ENCODE measurements around the gene MT1H. TPM values are rescaled to one million over a fixed set of nuclear protein-coding genes. Genes with fewer than 3 reads are reported as not detected.

MT1H gene
- total RNA-seq, 1 experiment from 2014 or later: not detected

DNA sequence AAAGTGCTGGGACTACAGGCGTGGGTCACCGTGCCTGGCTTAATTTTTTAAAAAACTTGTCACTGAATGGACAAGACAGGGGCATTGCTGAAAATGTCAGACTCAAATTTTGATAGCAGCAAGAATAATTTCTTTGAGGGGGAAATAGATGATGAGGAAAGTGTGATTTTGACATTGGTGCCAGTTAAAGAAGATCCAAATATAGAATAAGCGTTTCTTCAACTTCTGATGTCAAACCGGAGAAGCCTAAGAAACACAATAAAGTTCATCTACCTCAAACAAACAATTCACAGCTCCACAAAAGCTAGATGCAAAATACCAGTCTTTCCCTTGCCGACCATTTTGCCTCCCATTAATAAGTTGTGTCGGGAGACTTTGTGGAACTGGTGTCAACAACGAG, 17.1 kb downstream of the MT1H start:
- BruUV-seq (replicated peaks): no TSS peak
- TF ChIP-seq SP1 (IDR thresholded peaks at IDR 0.05; ENCODE audit: low read depth) (no peak), CBX3 (IDR thresholded peaks at IDR 0.05; ENCODE audit: low read depth) (no peak)
- Histone ChIP-seq H3K9me2 (ENCODE audit: insufficient read depth) (no peaks in the 10 kb centered on the region), H2AFZ (ENCODE audit: low read depth, low read length, poor library complexity, severe bottlenecking) (no peak overlapping the region), H3K27me3 (ENCODE audit: insufficient read depth, low read length) (no peaks in the 10 kb centered on the region), H4K20me1 (ENCODE audit: insufficient read depth) (no peaks in the 10 kb centered on the region), H3K4me2 (ENCODE audit: low read length) (no peak overlapping the region), H3K79me2 (ENCODE audit: insufficient read depth, low read length) (no peaks in the 10 kb centered on the region), H3K4me1 (ENCODE audit: control insufficient read depth in 1 of 2, insufficient read depth in 2 of 2, low read length in 2 of 2) (peaks cover 18 to 37% of the 10 kb centered on the region in 2 experiments), H3K9ac (ENCODE audit: low read length) (no peak overlapping the region), H3K27ac (ENCODE audit: low read depth, low read length) (no peak overlapping the region), H3K36me3 (ENCODE audit: control insufficient read depth in 1 of 2, insufficient read depth in 2 of 2, low read length in 2 of 2) (no peaks in the 10 kb centered on the region), H3K9me3 (ENCODE audit: control insufficient read depth in 1 of 2, insufficient read depth in 1 of 2, low read depth in 1 of 2, low read length in 2 of 2) (no peaks in the 10 kb centered on the region), H3K4me3 (replicated peaks in 1 of 2; ENCODE audit: low read depth in 1 of 2, low read length in 2 of 2) (no peak overlapping the region)
- ChIA-PET POLR2A (no interaction called here), RAD21 (ENCODE audit: low non-redundant PET in 1 of 2, low total read pairs in 2 of 2, uncharacterized antibody in 2 of 2, unreplicated experiment in 2 of 2) (no interaction called here), CTCF (no interaction called here)
- no peak for ATAC-seq
- intact Hi-C loops (cut with micrococcal nuclease): no loop called here
- DNase-seq (ENCODE audit: low read depth, low spot score): no peak

GRCh38 chr16:56688762-56689161, 19.1 kb downstream of the MT1H start:
- H3K9ac ChIP-seq (ENCODE audit: low read length): no peak overlapping the region
- no peak overlapping the region for H3K27ac ChIP-seq (ENCODE audit: low read depth, low read length)
- H3K79me2 ChIP-seq (ENCODE audit: insufficient read depth, low read length): no peaks in the 10 kb centered on the region
- H3K4me3 ChIP-seq (replicated peaks in 1 of 2; ENCODE audit: low read depth in 1 of 2, low read length in 2 of 2): no peak overlapping the region
- no peaks in the 10 kb centered on the region for H3K9me2 ChIP-seq (ENCODE audit: insufficient read depth)
- TF ChIP-seq POLR2A (IDR thresholded peaks at IDR 0.05; ENCODE audit: borderline replicate concordance, extremely low read depth, insufficient read depth, insufficient read length): no peak
- TF ChIP-seq, protein P1, sequence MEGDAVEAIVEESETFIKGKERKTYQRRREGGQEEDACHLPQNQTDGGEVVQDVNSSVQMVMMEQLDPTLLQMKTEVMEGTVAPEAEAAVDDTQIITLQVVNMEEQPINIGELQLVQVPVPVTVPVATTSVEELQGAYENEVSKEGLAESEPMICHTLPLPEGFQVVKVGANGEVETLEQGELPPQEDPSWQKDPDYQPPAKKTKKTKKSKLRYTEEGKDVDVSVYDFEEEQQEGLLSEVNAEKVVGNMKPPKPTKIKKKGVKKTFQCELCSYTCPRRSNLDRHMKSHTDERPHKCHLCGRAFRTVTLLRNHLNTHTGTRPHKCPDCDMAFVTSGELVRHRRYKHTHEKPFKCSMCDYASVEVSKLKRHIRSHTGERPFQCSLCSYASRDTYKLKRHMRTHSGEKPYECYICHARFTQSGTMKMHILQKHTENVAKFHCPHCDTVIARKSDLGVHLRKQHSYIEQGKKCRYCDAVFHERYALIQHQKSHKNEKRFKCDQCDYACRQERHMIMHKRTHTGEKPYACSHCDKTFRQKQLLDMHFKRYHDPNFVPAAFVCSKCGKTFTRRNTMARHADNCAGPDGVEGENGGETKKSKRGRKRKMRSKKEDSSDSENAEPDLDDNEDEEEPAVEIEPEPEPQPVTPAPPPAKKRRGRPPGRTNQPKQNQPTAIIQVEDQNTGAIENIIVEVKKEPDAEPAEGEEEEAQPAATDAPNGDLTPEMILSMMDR (IDR thresholded peaks at IDR 0.05 in 2 of 3, conservative IDR thresholded peaks at IDR 0.05 in 1 of 3; ENCODE audit: borderline replicate concordance in 1 of 3, insufficient read depth in 1 of 3, low read depth in 2 of 3, low read length in 2 of 3): peak in 2 of 3 experiments; percentile 2 to 16; a peak in 1 of 6 replicates
- no peak for TF ChIP-seq ATF3 (IDR thresholded peaks at IDR 0.05)
- DNase-seq (ENCODE audit: low read depth, low spot score): no peak
- peak overlapping the region; percentile 30 for H3K4me2 ChIP-seq (ENCODE audit: low read length)
- H2AFZ ChIP-seq (ENCODE audit: low read depth, low read length, poor library complexity, severe bottlenecking): no peak overlapping the region
- intact Hi-C loops (cut with micrococcal nuclease): no loop called here
- POLR2A ChIA-PET: no interaction called here
- RAD21 ChIA-PET (ENCODE audit: low non-redundant PET in 1 of 2, low total read pairs in 2 of 2, uncharacterized antibody in 2 of 2, unreplicated experiment in 2 of 2): no interaction called here
- CTCF ChIA-PET: no interaction called here
- no peaks in the 10 kb centered on the region for H3K36me3 ChIP-seq (ENCODE audit: control insufficient read depth in 1 of 2, insufficient read depth in 2 of 2, low read length in 2 of 2)
- H4K20me1 ChIP-seq (ENCODE audit: insufficient read depth): no peaks in the 10 kb centered on the region
- ATAC-seq: peak; percentile 47; the same call in 1 of the 2 replicates
- H3K27me3 ChIP-seq (ENCODE audit: insufficient read depth, low read length): no peaks in the 10 kb centered on the region
- H3K9me3 ChIP-seq (ENCODE audit: control insufficient read depth in 1 of 2, insufficient read depth in 1 of 2, low read depth in 1 of 2, low read length in 2 of 2): no peaks in the 10 kb centered on the region
- peaks cover 19 to 36% of the 10 kb centered on the region in 2 experiments for H3K4me1 ChIP-seq (ENCODE audit: control insufficient read depth in 1 of 2, insufficient read depth in 2 of 2, low read length in 2 of 2)
- BruUV-seq (replicated peaks): no TSS peak

All from HCT116 (cell line).